ENCODE measurements around the gene ANKRD39.

ANKRD39 gene

GRCh38 chr2:96859681-96860064 lies 1.9 kb upstream of the ANKRD39 start:
- in situ Hi-C loops (cut with HindIII; ENCODE audit: low sequenced_read_pairs): no loop called here

GRCh38 chr2:96859099-96859649 lies 1.4 kb upstream of the ANKRD39 start:
- in situ Hi-C loops (cut with HindIII; ENCODE audit: low sequenced_read_pairs): no loop called here

- in situ Hi-C loops (cut with HindIII; ENCODE audit: low sequenced_read_pairs): no loop called here
These were observed 795 bp downstream of the ANKRD39 start for GRCh38 chr2:96856776-96857666.

- in situ Hi-C loops (cut with HindIII; ENCODE audit: low sequenced_read_pairs): no loop called here
These were observed 4.5 kb downstream of the ANKRD39 start for GRCh38 chr2:96853321-96853720.

GRCh38 chr2:96852667-96853066 lies 5.1 kb downstream of the ANKRD39 start:
- in situ Hi-C loops (cut with HindIII; ENCODE audit: low sequenced_read_pairs): no loop called here

- in situ Hi-C loops (cut with HindIII; ENCODE audit: low sequenced_read_pairs): no loop called here
These were observed 9.6 kb downstream of the ANKRD39 start for GRCh38 chr2:96848264-96848663.

- in situ Hi-C loops (cut with HindIII; ENCODE audit: low sequenced_read_pairs): no loop called here
These were observed 10.2 kb downstream of the ANKRD39 start for GRCh38 chr2:96847586-96847985.

- in situ Hi-C loops (cut with HindIII; ENCODE audit: low sequenced_read_pairs): no loop called here
These were observed 11.0 kb downstream of the ANKRD39 start for GRCh38 chr2:96846825-96847224.

- in situ Hi-C loops (cut with HindIII; ENCODE audit: low sequenced_read_pairs): no loop called here
These were observed 13.4 kb downstream of the ANKRD39 start for GRCh38 chr2:96844405-96844808.

GRCh38 chr2:96843538-96844268 lies 14.1 kb downstream of the ANKRD39 start, which contains the start of gene ANKRD23:
Gene ANKRD23 (minus strand): TSS chr2:96844021. CDS start chr2:96843992, 29 bp downstream.
- in situ Hi-C loops (cut with HindIII; ENCODE audit: low sequenced_read_pairs): no loop called here

- in situ Hi-C loops (cut with HindIII; ENCODE audit: low sequenced_read_pairs): no loop called here
These were observed 15.2 kb downstream of the ANKRD39 start for GRCh38 chr2:96842600-96842999.

- in situ Hi-C loops (cut with HindIII; ENCODE audit: low sequenced_read_pairs): no loop called here
These were observed 15.9 kb downstream of the ANKRD39 start for GRCh38 chr2:96841701-96842495.

GRCh38 chr2:96839875-96840850 lies 17.7 kb downstream of the ANKRD39 start:
- in situ Hi-C loops (cut with HindIII; ENCODE audit: low sequenced_read_pairs): no loop called here

- in situ Hi-C loops (cut with HindIII; ENCODE audit: low sequenced_read_pairs): no loop called here
These were observed 18.4 kb downstream of the ANKRD39 start for GRCh38 chr2:96839293-96839874.

GRCh38 chr2:96838345-96839292 lies 19.2 kb downstream of the ANKRD39 start:
- in situ Hi-C loops (cut with HindIII; ENCODE audit: low sequenced_read_pairs): no loop called here

GRCh38 chr2:96837575-96837974 lies 20.2 kb downstream of the ANKRD39 start:
- in situ Hi-C loops (cut with HindIII; ENCODE audit: low sequenced_read_pairs): no loop called here

- in situ Hi-C loops (cut with HindIII; ENCODE audit: low sequenced_read_pairs): no loop called here
These were observed 22.0 kb downstream of the ANKRD39 start for GRCh38 chr2:96835830-96836229.
